GM12878 (cell line): ENCODE data around the gene KLHL36. TPM values are rescaled to one million over a fixed set of nuclear protein-coding genes. Genes with fewer than 3 reads are reported as not detected.

ENCODE experiments used
- ATAC-seq: fragments of 200-7000 bp; cut with Tn5 transposase; 3 replicates; pipeline ENCODE4 v1.9.1; 2020; ENCODE audit warnings: mild to moderate bottlenecking, moderate library complexity
- BruUV-seq: library from RNA; stranded (reverse); fragments of 400-500 nt; replicated peaks from 2 replicates; lab custom pipeline; 2021; lab: Mats Ljungman, UMichigan
- CTCF ChIA-PET: fragments of 300-600 bp; sonication (Branson Sonifier 250); formaldehyde crosslinking; extraction: SDS; loops from one replicate; lab custom pipeline; 2021; ENCODE audit warnings: inconsistent platforms; lab: Yijun Ruan, JAX
- POLR2A ChIA-PET: fragments of 350-600 bp; formaldehyde crosslinking; extraction: SDS; loops from one replicate; lab custom pipeline; 2021; ENCODE audit warnings: inconsistent platforms; lab: Charles Lee
- RAD21 ChIA-PET: fragments of 300-600 bp; sonication (Branson Sonifier 250); formaldehyde crosslinking; loops from one replicate; lab custom pipeline; 2023; ENCODE audit warnings: antibody characterized with exemption; ENCODE audit not compliant: unreplicated experiment; lab: Charles Lee
- SMC1A ChIA-PET: fragments of 300-600 bp; sonication (Branson Sonifier 250); formaldehyde crosslinking; loops from one replicate; lab custom pipeline; 2023; ENCODE audit not compliant: unreplicated experiment, uncharacterized antibody; lab: Charles Lee
- DNase-seq: peaks from one replicate; pipeline ENCODE4 v3.0.0-alpha.2; 2011; ENCODE audit warnings: low read depth, low spot score
- FAIRE-seq: peaks from 3 replicates; lab custom pipeline; 2011; peaks lifted over from hg19 to GRCh38; lab: Jason Lieb, UNC
- H2AFZ ChIP-seq: 2 replicates; pipeline ENCODE4 v1.6.0; 2011; ENCODE audit warnings: low read depth, low read length, control low read depth; ENCODE audit not compliant: control insufficient read depth
- H3K27ac ChIP-seq: 2 replicates; pipeline ENCODE4 v1.5.1; 2011; ENCODE audit warnings: control low read depth; ENCODE audit not compliant: control insufficient read depth, insufficient read depth
- H3K27me3 ChIP-seq, 2 experiments: replicated peaks in 1 of 2; 2 replicates each; pipeline versions ENCODE4 v1.6.0 to v1.6.1; 2011; ENCODE audit warnings: low read length in 1 of 2; ENCODE audit not compliant: control insufficient read depth in 2 of 2, insufficient read depth in 2 of 2
- H3K36me3 ChIP-seq, 2 experiments: 2 replicates each; pipeline ENCODE4 v1.5.1; 2011; ENCODE audit warnings: low read length in 1 of 2; ENCODE audit not compliant: control insufficient read depth in 2 of 2, insufficient read depth in 2 of 2
- H3K4me1 ChIP-seq: 2 replicates; pipeline ENCODE4 v1.6.1; 2011; ENCODE audit warnings: mild to moderate bottlenecking, low read length, moderate library complexity, mixed read lengths; ENCODE audit not compliant: control insufficient read depth, insufficient read depth
- H3K4me2 ChIP-seq: 2 replicates; pipeline ENCODE4 v1.6.0; 2011; ENCODE audit warnings: control low read depth; ENCODE audit not compliant: control insufficient read depth, insufficient read depth
- H3K4me3 ChIP-seq: fragments of 200-600 bp; sonication (generic); 2 replicates; pipeline ENCODE4 v1.5.1; 2016
- H3K79me2 ChIP-seq: 2 replicates; pipeline ENCODE4 v1.6.0; 2011; ENCODE audit warnings: low read length; ENCODE audit not compliant: control insufficient read depth, insufficient read depth
- H3K9ac ChIP-seq: 2 replicates; pipeline ENCODE4 v1.8.0; 2011; ENCODE audit warnings: low read length, control low read depth, mixed read lengths; ENCODE audit not compliant: control insufficient read depth, insufficient read depth
- H3K9me3 ChIP-seq: replicated peaks from 3 replicates; pipeline ENCODE4 v1.5.1; 2011; ENCODE audit warnings: mild to moderate bottlenecking, low read length; ENCODE audit not compliant: control insufficient read depth, insufficient read depth
- H4K20me1 ChIP-seq: 2 replicates; pipeline ENCODE4 v1.6.0; 2011; ENCODE audit not compliant: control insufficient read depth, insufficient read depth
- ATF7 ChIP-seq: fragments of 450-650 bp; IDR thresholded peaks from 2 replicates; pipeline ENCODE4 v1.6.1; 2016; ENCODE audit warnings: low read depth, mild to moderate bottlenecking
- BACH1 ChIP-seq: fragments of 450-650 bp; IDR thresholded peaks from 2 replicates; pipeline ENCODE4 v1.6.1; 2017; ENCODE audit warnings: mild to moderate bottlenecking, borderline replicate concordance
- DPF2 ChIP-seq: fragments of 450-650 bp; IDR thresholded peaks from 2 replicates; pipeline ENCODE4 v1.6.1; 2017; ENCODE audit warnings: mild to moderate bottlenecking
- EGR1 ChIP-seq, 2 experiments: IDR thresholded peaks; 1 replicate in 1 of 2; 2 replicates in 1 of 2; pipeline ENCODE4 v1.6.1; 2011 to 2012; ENCODE audit warnings: low read depth in 2 of 2, low read length in 2 of 2, borderline replicate concordance in 1 of 2, mild to moderate bottlenecking in 1 of 2, moderate library complexity in 1 of 2
- HDAC6 ChIP-seq: fragments of 200-600 bp; sonication (generic); IDR thresholded peaks from one replicate; pipeline ENCODE4 v1.8.0; 2017; ENCODE audit warnings: antibody characterized with exemption; ENCODE audit not compliant: unreplicated experiment
- IKZF1 ChIP-seq: fragments of 450-650 bp; conservative IDR thresholded peaks from 2 replicates; pipeline ENCODE4 v1.6.1; 2017; ENCODE audit warnings: antibody characterized with exemption, mild to moderate bottlenecking
- IRF4 ChIP-seq: IDR thresholded peaks from 2 replicates; pipeline ENCODE4 v1.6.1; 2011; ENCODE audit warnings: low read depth, low read length
- NFXL1 ChIP-seq: fragments of 450-650 bp; IDR thresholded peaks from 2 replicates; pipeline ENCODE4 v1.6.1; 2017; ENCODE audit warnings: antibody characterized with exemption, mild to moderate bottlenecking, borderline replicate concordance
- POLR2A ChIP-seq: IDR thresholded peaks from 2 replicates; pipeline ENCODE4 v1.6.1; 2011; ENCODE audit warnings: low read depth, mild to moderate bottlenecking, low read length
- RFX5 ChIP-seq: IDR thresholded peaks from 2 replicates; pipeline ENCODE4 v1.6.1; 2011; ENCODE audit warnings: low read depth, low read length, improper control_type of control experiment
- RUNX3 ChIP-seq: IDR thresholded peaks from 2 replicates; pipeline ENCODE4 v1.6.1; 2012; ENCODE audit warnings: low read length, inconsistent platforms
- SMC3 ChIP-seq: IDR thresholded peaks from 2 replicates; pipeline ENCODE4 v1.6.1; 2011; ENCODE audit warnings: low read length, improper control_type of control experiment, borderline replicate concordance
- SP1 ChIP-seq: IDR thresholded peaks from one replicate; pipeline ENCODE4 v1.6.1; 2011; ENCODE audit warnings: low read depth, low read length
- TCF12 ChIP-seq: IDR thresholded peaks from 2 replicates; pipeline ENCODE4 v1.6.1; 2011; ENCODE audit warnings: low read depth, mild to moderate bottlenecking, low read length
- ZNF217 ChIP-seq: fragments of 450-650 bp; IDR thresholded peaks from 2 replicates; pipeline ENCODE4 v1.6.1; 2017; ENCODE audit warnings: antibody characterized with exemption, mild to moderate bottlenecking
- ZZZ3 ChIP-seq: IDR thresholded peaks from 2 replicates; pipeline ENCODE4 v1.6.1; 2011; ENCODE audit warnings: low read depth; ENCODE audit not compliant: control insufficient read depth, insufficient read length
- WGBS: methylation state at CpG from one replicate; pipeline ENCODE4 v1.1.6; 2016; ENCODE audit warnings: low lambda C conversion rate; ENCODE audit not compliant: insufficient replicate concordance, insufficient coverage; ENCODE audit errors: missing lambda C conversion rate; 5-methylcytosine and 5-hydroxymethylcytosine counted together
- in situ Hi-C: fragments of 300-500 bp; cut with MboI; formaldehyde crosslinking; loops from 9 replicates; pipeline ENCODE4 v1.14.3; 2018; ENCODE audit warnings: mixed read lengths
- intact Hi-C: fragments of 100-400 bp; cut with micrococcal nuclease; formaldehyde crosslinking; loops from one replicate; pipeline ENCODE4 v1.14.2; 2022; ENCODE audit not compliant: unreplicated experiment
- polyA plus RNA-seq, 11 experiments: library from polyadenylated mRNA; depleted of rRNA in 4 of 11; unstranded in 6 of 11; stranded (reverse) in 5 of 11; fragments of >200 nt; fragmentation: Nextera tagmentation in 4 of 11; fragmentation: Illumina TruSeq in 1 of 11; extraction: Ambion mirVana in 4 of 11; extraction: Trizol in 1 of 11; gene quantifications; 1 replicate in 1 of 11; 2 replicates in 10 of 11; pipeline versions ENCODE4 v1.2.1 to v1.2.3, GENCODE V29; 2011 to 2016; ENCODE audit warnings: inconsistent platforms in 2 of 11, missing spikeins in 2 of 11, low read depth in 1 of 11
- total RNA-seq, 4 experiments: library from RNA; depleted of rRNA in 3 of 4; stranded (reverse); fragments of >200 nt in 3 of 4; fragmentation: Illumina TruSeq in 1 of 4; extraction: Trizol in 1 of 4; gene quantifications; 2 replicates each; pipeline versions ENCODE4 v1.2.1 to v1.2.3, GENCODE V29; 2013 to 2021
- TF ChIP-seq, protein P1 (sequence below): IDR thresholded peaks from 2 replicates; pipeline ENCODE4 v1.6.1; 2011; ENCODE audit warnings: borderline replicate concordance, low read depth, mild to moderate bottlenecking, moderate library complexity, mixed read lengths, low read length; ENCODE audit not compliant: insufficient read depth; ENCODE audit errors: extremely low read length
- TF ChIP-seq, protein P2 (sequence below): IDR thresholded peaks from 2 replicates; pipeline ENCODE4 v1.6.1; 2011; ENCODE audit warnings: borderline replicate concordance, low read depth, mild to moderate bottlenecking, moderate library complexity, low read length; ENCODE audit not compliant: insufficient read depth, poor library complexity, severe bottlenecking
- TF ChIP-seq, protein P3 (sequence below): fragments of 450-650 bp; IDR thresholded peaks from 2 replicates; pipeline ENCODE4 v1.6.1; 2016; ENCODE audit warnings: mild to moderate bottlenecking

Gene KLHL36
- total and polyA plus RNA-seq, 10 of the 15 experiments (the other 5 are each of a cell fraction or from before 2014, with no cell fraction given) = 2.6 to 45.3 (median 16.8) TPM

DNA sequence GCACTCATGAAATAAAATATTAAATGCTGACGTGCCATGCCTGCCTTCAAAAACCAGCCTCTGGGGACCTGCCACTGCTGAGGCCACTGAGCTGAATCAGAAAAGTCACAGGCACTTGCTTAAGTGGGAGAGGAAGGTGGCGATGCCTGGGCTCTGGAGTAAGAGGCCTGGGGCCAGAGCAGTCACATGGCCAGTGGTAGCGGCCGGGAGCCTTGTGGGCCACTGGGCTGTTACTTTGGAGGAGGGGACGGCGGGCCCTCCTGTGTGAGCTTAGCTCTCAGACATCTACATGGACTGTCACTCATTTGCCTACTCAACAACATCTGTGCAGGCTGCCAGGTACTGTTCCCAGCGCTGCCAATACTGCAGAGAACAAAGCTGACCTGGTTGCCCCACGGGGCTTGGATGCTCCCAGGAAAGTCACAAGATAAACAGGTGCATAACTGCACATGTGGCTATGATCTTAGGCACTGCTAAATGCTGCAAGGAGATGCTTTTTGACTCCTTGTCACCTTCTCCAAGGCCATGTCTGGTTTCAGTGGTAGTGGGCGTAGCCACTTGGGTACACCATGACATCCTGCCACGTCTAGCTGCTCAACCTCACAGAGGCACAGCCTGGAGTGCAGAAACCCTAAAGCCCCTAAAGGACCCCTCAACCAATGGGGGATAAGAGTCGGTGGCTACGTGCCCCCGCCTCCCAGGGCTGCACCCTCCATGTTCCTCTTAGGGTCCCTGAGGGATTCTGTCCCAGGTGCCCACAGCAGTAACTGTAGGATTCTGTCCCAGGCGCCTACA lies 42.0 kb upstream of the KLHL36 start:
- DNase-seq (no peak), ATAC-seq (peak; percentile 14), FAIRE-seq (peak; percentile 82)
- SMC1A ChIA-PET = interaction anchor here (0.9 to 13.9 kb wide), 8 partner anchors 9 to 951 kb away, joined by 3 to 229 read pairs (median 4); partner anchors contain the start of gene COTL1
- in situ Hi-C loops (loop anchor here (10.0 to 25.0 kb wide), 2 partner anchors 651 to 956 kb away; partner anchors contain the start of gene OSGIN1), intact Hi-C loops (no loop called here)
- Histone ChIP-seq H3K9ac (peak overlapping the region; percentile 55; the same call in 1 of the 2 replicates), H3K4me2 (peak overlapping the region; percentile 92), H4K20me1 (no peaks in the 10 kb centered on the region), H3K79me2 (peaks cover 95% of the 10 kb centered on the region), H3K4me3 (peak overlapping the region; percentile 43), H2AFZ (no peak overlapping the region), H3K27me3 (no peaks in the 10 kb centered on the region), H3K9me3 (peaks cover 11% of the 10 kb centered on the region; the same call in 2 of the 3 replicates), H3K4me1 (peaks cover 74% of the 10 kb centered on the region), H3K36me3 (peaks cover 10% of the 10 kb centered on the region in 2 experiments; a peak in 3 of 4 replicates), H3K27ac (peak overlapping the region; percentile 63)
- WGBS = 35% methylated on average over 14 of the region's 14 CpGs
- BruUV-seq = no TSS peak
- POLR2A ChIA-PET = interaction anchor here (0.5 to 16.2 kb wide), 7 partner anchors 9 to 92 kb away, joined by 3 to 214 read pairs (median 4); partner anchors contain the start of gene COTL1
- CTCF ChIA-PET = interaction anchor here (1.1 to 2.7 kb wide), 4 partner anchors 10 to 120 kb away, joined by 5 to 10 read pairs (median 8); no protein-coding TSS in a partner anchor
- RAD21 ChIA-PET = interaction anchor here (0.8 to 13.6 kb wide), 6 partner anchors 9 to 92 kb away, joined by 3 to 224 read pairs (median 16); partner anchors contain the start of gene COTL1
- no peak for TF ChIP-seq ATF7
- TF ChIP-seq IKZF1 = no peak
- no peak for TF ChIP-seq RFX5
- no peak for TF ChIP-seq ZZZ3
- 0 out of 2 replicates have a peak, but pooled peaks have one; percentile 27 for TF ChIP-seq DPF2
- TF ChIP-seq, protein P1, sequence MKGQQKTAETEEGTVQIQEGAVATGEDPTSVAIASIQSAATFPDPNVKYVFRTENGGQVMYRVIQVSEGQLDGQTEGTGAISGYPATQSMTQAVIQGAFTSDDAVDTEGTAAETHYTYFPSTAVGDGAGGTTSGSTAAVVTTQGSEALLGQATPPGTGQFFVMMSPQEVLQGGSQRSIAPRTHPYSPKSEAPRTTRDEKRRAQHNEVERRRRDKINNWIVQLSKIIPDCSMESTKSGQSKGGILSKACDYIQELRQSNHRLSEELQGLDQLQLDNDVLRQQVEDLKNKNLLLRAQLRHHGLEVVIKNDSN = peak; percentile 33
- peak; percentile 31; the same call in 1 of the 2 replicates for TF ChIP-seq BACH1
- no peak for TF ChIP-seq SMC3
- no peak for TF ChIP-seq EGR1 (IDR thresholded peaks at IDR 0.05; ENCODE audit: borderline replicate concordance in 1 of 2, low read depth in 2 of 2, low read length in 2 of 2)
- TF ChIP-seq, protein P2, sequence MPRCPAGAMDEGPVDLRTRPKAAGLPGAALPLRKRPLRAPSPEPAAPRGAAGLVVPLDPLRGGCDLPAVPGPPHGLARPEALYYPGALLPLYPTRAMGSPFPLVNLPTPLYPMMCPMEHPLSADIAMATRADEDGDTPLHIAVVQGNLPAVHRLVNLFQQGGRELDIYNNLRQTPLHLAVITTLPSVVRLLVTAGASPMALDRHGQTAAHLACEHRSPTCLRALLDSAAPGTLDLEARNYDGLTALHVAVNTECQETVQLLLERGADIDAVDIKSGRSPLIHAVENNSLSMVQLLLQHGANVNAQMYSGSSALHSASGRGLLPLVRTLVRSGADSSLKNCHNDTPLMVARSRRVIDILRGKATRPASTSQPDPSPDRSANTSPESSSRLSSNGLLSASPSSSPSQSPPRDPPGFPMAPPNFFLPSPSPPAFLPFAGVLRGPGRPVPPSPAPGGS = no peak
- peak; percentile 25; the same call in 1 of the 2 replicates for TF ChIP-seq POLR2A
- TF ChIP-seq SP1 = no peak
- no peak for TF ChIP-seq NFXL1
- TF ChIP-seq IRF4 = 0 out of 2 replicates have a peak, but pooled peaks have one; percentile 34
- no peak for TF ChIP-seq HDAC6
- peak; percentile 7; the same call in 1 of the 2 replicates for TF ChIP-seq RUNX3
- no peak for TF ChIP-seq TCF12
- TF ChIP-seq, protein P3, sequence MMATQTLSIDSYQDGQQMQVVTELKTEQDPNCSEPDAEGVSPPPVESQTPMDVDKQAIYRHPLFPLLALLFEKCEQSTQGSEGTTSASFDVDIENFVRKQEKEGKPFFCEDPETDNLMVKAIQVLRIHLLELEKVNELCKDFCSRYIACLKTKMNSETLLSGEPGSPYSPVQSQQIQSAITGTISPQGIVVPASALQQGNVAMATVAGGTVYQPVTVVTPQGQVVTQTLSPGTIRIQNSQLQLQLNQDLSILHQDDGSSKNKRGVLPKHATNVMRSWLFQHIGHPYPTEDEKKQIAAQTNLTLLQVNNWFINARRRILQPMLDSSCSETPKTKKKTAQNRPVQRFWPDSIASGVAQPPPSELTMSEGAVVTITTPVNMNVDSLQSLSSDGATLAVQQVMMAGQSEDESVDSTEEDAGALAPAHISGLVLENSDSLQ = peak; percentile 87
- TF ChIP-seq ZNF217 = no peak
